ENCODE measurements around the gene CHST3.
"Not testable (repeated sequence)": the region's sequence is repeated elsewhere in the genome, so short reads cannot be mapped to it uniquely, and the experiment has no call there.

GRCh38 chr10:71977614-71977903 lies 13.4 kb downstream of the CHST3 start:
- TF ChIP-seq CTCF, POLR2A, POLR2AphosphoS5 (IDR thresholded peaks at IDR 0.05): not testable (repeated sequence)

All from breast epithelium (tissue), 3 donors.